GM12878 (cell line): ENCODE data around the gene RHCE. TPM values are rescaled to one million over a fixed set of nuclear protein-coding genes. Genes with fewer than 3 reads are reported as not detected.

Experiments used
- BACH1 ChIP-seq: fragments of 450-650 bp; IDR thresholded peaks from 2 replicates; pipeline ENCODE4 v1.6.1; 2017; ENCODE audit warnings: mild to moderate bottlenecking, borderline replicate concordance
- BCL11A ChIP-seq: IDR thresholded peaks from 2 replicates; pipeline ENCODE4 v1.6.1; 2011; ENCODE audit warnings: low read depth, low read length
- BHLHE40 ChIP-seq, 2 experiments: fragments of 450-650 bp in 1 of 2; IDR thresholded peaks; 2 replicates each; pipeline ENCODE4 v1.6.1; 2011 to 2017; ENCODE audit warnings: low read depth in 2 of 2, borderline replicate concordance in 1 of 2, improper control_type of control experiment in 1 of 2, low read length in 1 of 2, mild to moderate bottlenecking in 1 of 2
- CBFB ChIP-seq: IDR thresholded peaks from 2 replicates; pipeline ENCODE4 v1.6.1; 2016; ENCODE audit warnings: antibody characterized with exemption, low read depth
- CHD2 ChIP-seq: IDR thresholded peaks from 2 replicates; pipeline ENCODE4 v1.6.1; 2011; ENCODE audit warnings: low read depth, low read length, improper control_type of control experiment, borderline replicate concordance
- CREM ChIP-seq: IDR thresholded peaks from 2 replicates; pipeline ENCODE4 v1.6.1; 2014; ENCODE audit warnings: antibody characterized with exemption, low read depth
- HCFC1 ChIP-seq: fragments of 150-350 bp; IDR thresholded peaks from 2 replicates; pipeline ENCODE4 v1.6.1; 2014; ENCODE audit warnings: low read length
- HDGF ChIP-seq: fragments of 450-650 bp; IDR thresholded peaks from 2 replicates; pipeline ENCODE4 v1.6.1; 2016; ENCODE audit warnings: antibody characterized with exemption
- IKZF1 ChIP-seq: fragments of 450-650 bp; conservative IDR thresholded peaks from 2 replicates; pipeline ENCODE4 v1.6.1; 2017; ENCODE audit warnings: antibody characterized with exemption, mild to moderate bottlenecking
- IKZF2 ChIP-seq, 2 experiments: fragments of 450-650 bp; IDR thresholded peaks; 2 replicates each; pipeline ENCODE4 v1.6.1; 2017; ENCODE audit warnings: mild to moderate bottlenecking in 2 of 2, moderate library complexity in 2 of 2
- MEF2A ChIP-seq: IDR thresholded peaks from 2 replicates; pipeline ENCODE4 v1.6.1; 2011; ENCODE audit warnings: low read depth, mild to moderate bottlenecking, low read length, moderate library complexity; ENCODE audit not compliant: insufficient read depth
- MEF2B ChIP-seq: fragments of 450-650 bp; IDR thresholded peaks from 2 replicates; pipeline ENCODE4 v1.6.1; 2018; ENCODE audit warnings: mild to moderate bottlenecking, moderate library complexity; ENCODE audit not compliant: partially characterized antibody, poor library complexity, severe bottlenecking
- MXI1 ChIP-seq: fragments of 150-350 bp; IDR thresholded peaks from 2 replicates; pipeline ENCODE4 v1.6.1; 2011; ENCODE audit warnings: low read depth, mild to moderate bottlenecking, inconsistent platforms, low read length, improper control_type of control experiment
- NBN ChIP-seq: fragments of 450-650 bp; IDR thresholded peaks from 2 replicates; pipeline ENCODE4 v1.6.1; 2016
- PBX3 ChIP-seq: IDR thresholded peaks from 2 replicates; pipeline ENCODE4 v1.6.1; 2011; ENCODE audit warnings: mild to moderate bottlenecking, low read depth, low read length, moderate library complexity; ENCODE audit not compliant: insufficient replicate concordance
- PKNOX1 ChIP-seq: fragments of 450-650 bp; IDR thresholded peaks from 2 replicates; pipeline ENCODE4 v1.6.1; 2016; ENCODE audit warnings: mild to moderate bottlenecking
- RAD51 ChIP-seq: fragments of 450-650 bp; IDR thresholded peaks from 2 replicates; pipeline ENCODE4 v1.6.1; 2016; ENCODE audit warnings: moderate library complexity, mild to moderate bottlenecking, inconsistent platforms
- RB1 ChIP-seq: fragments of 450-650 bp; formaldehyde crosslinking; IDR thresholded peaks from 2 replicates; pipeline ENCODE4 v1.6.1; 2017; ENCODE audit warnings: mild to moderate bottlenecking, borderline replicate concordance
- RUNX3 ChIP-seq: IDR thresholded peaks from 2 replicates; pipeline ENCODE4 v1.6.1; 2012; ENCODE audit warnings: low read length, inconsistent platforms
- SPI1 ChIP-seq: IDR thresholded peaks from 2 replicates; pipeline ENCODE4 v1.6.1; 2011; ENCODE audit warnings: low read depth, mild to moderate bottlenecking, low read length, moderate library complexity, borderline replicate concordance; ENCODE audit not compliant: insufficient read depth
- TBL1XR1 ChIP-seq: IDR thresholded peaks from 2 replicates; pipeline ENCODE4 v1.6.1; 2012; ENCODE audit warnings: low read depth, low read length, improper control_type of control experiment
- TCF12 ChIP-seq: IDR thresholded peaks from 2 replicates; pipeline ENCODE4 v1.6.1; 2011; ENCODE audit warnings: low read depth, mild to moderate bottlenecking, low read length
- ZNF24 ChIP-seq: fragments of 450-650 bp; IDR thresholded peaks from 2 replicates; pipeline ENCODE4 v1.6.1; 2017; ENCODE audit warnings: antibody characterized with exemption, mild to moderate bottlenecking
- polyA plus RNA-seq, 11 experiments: library from polyadenylated mRNA; depleted of rRNA in 4 of 11; unstranded in 6 of 11; stranded (reverse) in 5 of 11; fragments of >200 nt; fragmentation: Nextera tagmentation in 4 of 11; fragmentation: Illumina TruSeq in 1 of 11; extraction: Ambion mirVana in 4 of 11; extraction: Trizol in 1 of 11; gene quantifications; 1 replicate in 1 of 11; 2 replicates in 10 of 11; pipeline versions ENCODE4 v1.2.1 to v1.2.3, GENCODE V29; 2011 to 2016; ENCODE audit warnings: inconsistent platforms in 2 of 11, missing spikeins in 2 of 11, low read depth in 1 of 11
- total RNA-seq, 4 experiments: library from RNA; depleted of rRNA in 3 of 4; stranded (reverse); fragments of >200 nt in 3 of 4; fragmentation: Illumina TruSeq in 1 of 4; extraction: Trizol in 1 of 4; gene quantifications; 2 replicates each; pipeline versions ENCODE4 v1.2.1 to v1.2.3, GENCODE V29; 2013 to 2021
- TF ChIP-seq, protein P1 (sequence below): fragments of 450-650 bp; IDR thresholded peaks from 2 replicates; pipeline ENCODE4 v1.6.1; 2016; ENCODE audit warnings: mild to moderate bottlenecking
- TF ChIP-seq, protein P2 (sequence below): fragments of 450-650 bp; IDR thresholded peaks from 2 replicates; pipeline ENCODE4 v1.6.1; 2017; ENCODE audit warnings: mild to moderate bottlenecking, low read depth, inconsistent platforms; ENCODE audit not compliant: poor library complexity, severe bottlenecking
- TF ChIP-seq, protein P3 (sequence below): IDR thresholded peaks from 2 replicates; pipeline ENCODE4 v1.6.1; 2012; ENCODE audit warnings: low read length, inconsistent platforms

Gene RHCE
- total and polyA plus RNA-seq, 10 of the 15 experiments (the other 5 are each of a cell fraction or from before 2014, with no cell fraction given) = 0.06 to 0.41 (median 0.22) TPM; not detected in 2

DNA sequence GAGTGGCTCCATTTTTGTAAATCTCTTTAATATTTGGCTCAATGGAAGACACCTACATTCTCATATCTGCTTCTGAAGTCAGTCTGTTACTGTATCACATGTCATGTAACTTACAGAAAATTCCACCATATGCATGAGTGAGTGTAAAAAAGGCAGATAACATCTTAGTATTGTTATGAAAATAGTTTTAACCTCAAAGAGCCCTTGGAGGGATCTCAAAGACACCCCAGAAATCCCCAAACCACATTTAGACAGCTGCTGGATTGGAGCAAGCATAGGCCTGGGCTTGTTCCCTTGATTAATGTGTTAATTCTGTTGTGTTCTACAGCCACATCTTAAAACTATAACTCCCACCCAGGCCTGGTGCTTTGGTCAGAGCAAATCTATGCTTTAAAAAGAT, 26.9 kb upstream of the RHCE start (continued):
- TF ChIP-seq IKZF1 (peak; percentile 90), ZNF24 (no peak), BACH1 (peak; percentile 51; the same call in 1 of the 2 replicates), HCFC1 (no peak), RUNX3 (peak; percentile 99), MEF2B (peak; percentile 85), PBX3 (peak; percentile 68), HDGF (no peak), MEF2A (peak; percentile 63; the same call in 1 of the 2 replicates), CBFB (peak; percentile 85), IKZF2 (IDR thresholded peaks at IDR 0.05) (peak; percentile 94 to 96), TBL1XR1 (peak; percentile 73; the same call in 1 of the 2 replicates), SPI1 (no peak), BHLHE40 (IDR thresholded peaks at IDR 0.05; ENCODE audit: borderline replicate concordance in 1 of 2, low read depth in 2 of 2, low read length in 1 of 2) (peak; percentile 72 to 73; a peak in 3 of 4 replicates), CREM (peak; percentile 62; the same call in 1 of the 2 replicates), PKNOX1 (peak; percentile 64), TCF12 (peak; percentile 84), RB1 (no peak), RAD51 (peak; percentile 73), CHD2 (peak; percentile 42; the same call in 1 of the 2 replicates), NBN (peak; percentile 81), MXI1 (peak; percentile 16; the same call in 1 of the 2 replicates), BCL11A (peak; percentile 89)
- TF ChIP-seq, protein P1, sequence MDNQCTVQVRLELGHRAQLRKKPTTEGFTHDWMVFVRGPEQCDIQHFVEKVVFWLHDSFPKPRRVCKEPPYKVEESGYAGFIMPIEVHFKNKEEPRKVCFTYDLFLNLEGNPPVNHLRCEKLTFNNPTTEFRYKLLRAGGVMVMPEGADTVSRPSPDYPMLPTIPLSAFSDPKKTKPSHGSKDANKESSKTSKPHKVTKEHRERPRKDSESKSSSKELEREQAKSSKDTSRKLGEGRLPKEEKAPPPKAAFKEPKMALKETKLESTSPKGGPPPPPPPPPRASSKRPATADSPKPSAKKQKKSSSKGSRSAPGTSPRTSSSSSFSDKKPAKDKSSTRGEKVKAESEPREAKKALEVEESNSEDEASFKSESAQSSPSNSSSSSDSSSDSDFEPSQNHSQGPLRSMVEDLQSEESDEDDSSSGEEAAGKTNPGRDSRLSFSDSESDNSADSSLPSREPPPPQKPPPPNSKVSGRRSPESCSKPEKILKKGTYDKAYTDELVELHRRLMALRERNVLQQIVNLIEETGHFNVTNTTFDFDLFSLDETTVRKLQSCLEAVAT = peak; percentile 76
- TF ChIP-seq, protein P2, sequence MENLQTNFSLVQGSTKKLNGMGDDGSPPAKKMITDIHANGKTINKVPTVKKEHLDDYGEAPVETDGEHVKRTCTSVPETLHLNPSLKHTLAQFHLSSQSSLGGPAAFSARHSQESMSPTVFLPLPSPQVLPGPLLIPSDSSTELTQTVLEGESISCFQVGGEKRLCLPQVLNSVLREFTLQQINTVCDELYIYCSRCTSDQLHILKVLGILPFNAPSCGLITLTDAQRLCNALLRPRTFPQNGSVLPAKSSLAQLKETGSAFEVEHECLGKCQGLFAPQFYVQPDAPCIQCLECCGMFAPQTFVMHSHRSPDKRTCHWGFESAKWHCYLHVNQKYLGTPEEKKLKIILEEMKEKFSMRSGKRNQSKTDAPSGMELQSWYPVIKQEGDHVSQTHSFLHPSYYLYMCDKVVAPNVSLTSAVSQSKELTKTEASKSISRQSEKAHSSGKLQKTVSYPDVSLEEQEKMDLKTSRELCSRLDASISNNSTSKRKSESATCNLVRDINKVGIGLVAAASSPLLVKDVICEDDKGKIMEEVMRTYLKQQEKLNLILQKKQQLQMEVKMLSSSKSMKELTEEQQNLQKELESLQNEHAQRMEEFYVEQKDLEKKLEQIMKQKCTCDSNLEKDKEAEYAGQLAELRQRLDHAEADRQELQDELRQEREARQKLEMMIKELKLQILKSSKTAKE = peak; percentile 91
- TF ChIP-seq, protein P3, sequence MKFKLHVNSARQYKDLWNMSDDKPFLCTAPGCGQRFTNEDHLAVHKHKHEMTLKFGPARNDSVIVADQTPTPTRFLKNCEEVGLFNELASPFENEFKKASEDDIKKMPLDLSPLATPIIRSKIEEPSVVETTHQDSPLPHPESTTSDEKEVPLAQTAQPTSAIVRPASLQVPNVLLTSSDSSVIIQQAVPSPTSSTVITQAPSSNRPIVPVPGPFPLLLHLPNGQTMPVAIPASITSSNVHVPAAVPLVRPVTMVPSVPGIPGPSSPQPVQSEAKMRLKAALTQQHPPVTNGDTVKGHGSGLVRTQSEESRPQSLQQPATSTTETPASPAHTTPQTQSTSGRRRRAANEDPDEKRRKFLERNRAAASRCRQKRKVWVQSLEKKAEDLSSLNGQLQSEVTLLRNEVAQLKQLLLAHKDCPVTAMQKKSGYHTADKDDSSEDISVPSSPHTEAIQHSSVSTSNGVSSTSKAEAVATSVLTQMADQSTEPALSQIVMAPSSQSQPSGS = peak; percentile 58
